PC-9 (cell line): ENCODE data around the gene HSF5. TPM values are rescaled to one million over a fixed set of nuclear protein-coding genes. Genes with fewer than 3 reads are reported as not detected.
A peak's percentile ranks its signal among the peaks of the same experiment; 100 is the strongest.

Source experiments
- BruUV-seq: library from RNA; stranded (reverse); fragments of 400-500 nt; replicated peaks from 2 replicates; lab custom pipeline; 2021; lab: Mats Ljungman, UMichigan
- CTCF ChIA-PET: fragments of 300-600 bp; sonication (Branson Sonifier 250); formaldehyde crosslinking; loops from one replicate; lab custom pipeline; 2022; ENCODE audit warnings: antibody characterized with exemption; lab: Charles Lee
- POLR2A ChIA-PET: fragments of 300-600 bp; sonication (Branson Sonifier 250); formaldehyde crosslinking; loops from one replicate; lab custom pipeline; 2022; ENCODE audit warnings: antibody characterized with exemption; ENCODE audit not compliant: unreplicated experiment; lab: Charles Lee
- DNase-seq, 2 experiments: peaks; one replicate each; pipeline versions ENCODE4 v3.0.0 to v3.0.0-alpha.2; 2015 to 2022; ENCODE audit warnings: mixed read lengths in 1 of 2
- H2AFZ ChIP-seq: fragments of 200-600 bp; sonication (generic); 2 replicates; pipeline ENCODE4 v1.8.1; 2017; ENCODE audit warnings: antibody characterized with exemption
- H3F3A ChIP-seq: fragments of 200-600 bp; sonication (generic); 2 replicates; pipeline ENCODE4 v1.8.1; 2017; ENCODE audit warnings: antibody characterized with exemption, mild to moderate bottlenecking, low read depth; ENCODE audit not compliant: insufficient read depth
- H3K27ac ChIP-seq: fragments of 200-600 bp; sonication (generic); 2 replicates; pipeline ENCODE4 v1.6.1; 2016; ENCODE audit warnings: mixed run types
- H3K27me3 ChIP-seq: fragments of 200-600 bp; sonication (generic); 2 replicates; pipeline ENCODE4 v1.6.1; 2016; ENCODE audit warnings: low read depth, mixed run types; ENCODE audit not compliant: insufficient read depth
- H3K36me3 ChIP-seq: fragments of 200-600 bp; sonication (generic); 2 replicates; pipeline ENCODE4 v1.6.1; 2016; ENCODE audit warnings: low read depth, mixed run types
- H3K4me1 ChIP-seq: fragments of 200-600 bp; sonication (generic); replicated peaks from 2 replicates; pipeline ENCODE4 v1.6.1; 2016; ENCODE audit warnings: mixed run types; ENCODE audit not compliant: insufficient read depth
- H3K4me2 ChIP-seq: fragments of 200-600 bp; sonication (generic); 2 replicates; pipeline ENCODE4 v1.6.1; 2017; ENCODE audit warnings: mixed run types
- H3K4me3 ChIP-seq: fragments of 200-600 bp; sonication (generic); 2 replicates; pipeline ENCODE4 v1.6.1; 2016; ENCODE audit warnings: mixed run types
- H3K79me2 ChIP-seq: fragments of 200-600 bp; sonication (generic); 2 replicates; pipeline ENCODE4 v1.6.1; 2017; ENCODE audit warnings: low read depth, mixed run types
- H3K9me2 ChIP-seq: fragments of 200-600 bp; sonication (generic); 2 replicates; pipeline ENCODE4 v1.8.1; 2017; ENCODE audit warnings: mild to moderate bottlenecking; ENCODE audit not compliant: insufficient read depth
- H3K9me3 ChIP-seq: fragments of 200-600 bp; sonication (generic); 2 replicates; pipeline ENCODE4 v1.8.1; 2016; ENCODE audit warnings: low read depth; ENCODE audit not compliant: insufficient read depth
- H4K20me1 ChIP-seq: fragments of 200-600 bp; sonication (generic); 2 replicates; pipeline ENCODE4 v1.8.1; 2017; ENCODE audit not compliant: insufficient read depth
- CTCF ChIP-seq: fragments of 200-600 bp; sonication (generic); conservative IDR thresholded peaks from 2 replicates; pipeline ENCODE4 v1.6.1; 2017; ENCODE audit warnings: mixed run types, antibody characterized with exemption, mild to moderate bottlenecking, moderate library complexity
- EZH2 ChIP-seq: fragments of 200-600 bp; sonication (generic); IDR thresholded peaks from 2 replicates; pipeline ENCODE4 v1.8.0; 2017; ENCODE audit warnings: antibody characterized with exemption, low read depth
- intact Hi-C: fragments of 100-400 bp; cut with micrococcal nuclease; formaldehyde crosslinking; loops from one replicate; pipeline ENCODE4 v1.10.0; 2022; ENCODE audit not compliant: unreplicated experiment
- total RNA-seq: library from RNA; stranded (reverse); gene quantifications from 2 replicates; pipeline ENCODE4 v1.2.3, GENCODE V29; 2021

HSF5 gene
- total RNA-seq, 1 experiment from 2014 or later, result not detected

GRCh38 chr17:58417300-58418092 is 70.7 kb downstream of the HSF5 start, which contains the start of gene RNF43:
TSS of gene RNF43 (minus strand) at chr17:58417534. CDS start at chr17:58415577, 1,957 bp downstream.
- CTCF ChIA-PET, result interaction anchor here (0.6 to 2.5 kb wide), 8 partner anchors 30 to 403 kb away, joined by 3 to 28 read pairs (median 6); partner anchors contain the start of gene SUPT4H1
- Histone ChIP-seq H3K4me3 (peak within 1 kb of the TSS; percentile 30; the same call in 1 of the 2 replicates), H3K4me2 (peak within 1 kb of the TSS; percentile 65), H3K79me2 (no peaks in the 10 kb centered on the region), H3K4me1 (peaks cover 28% of the 10 kb centered on the region), H3F3A (peaks cover 7% of the 10 kb centered on the region; the same call in 1 of the 2 replicates), H3K9me3 (no peaks in the 10 kb centered on the region), H2AFZ (peak within 1 kb of the TSS; percentile 39; the same call in 1 of the 2 replicates), H4K20me1 (no peaks in the 10 kb centered on the region), H3K36me3 (no peaks in the 10 kb centered on the region), H3K9me2 (no peaks in the 10 kb centered on the region), H3K27me3 (peaks cover 28% of the 10 kb centered on the region), H3K27ac (peak within 1 kb of the TSS; percentile 27; the same call in 1 of the 2 replicates)
- POLR2A ChIA-PET, result interaction anchor here (0.5 to 1.1 kb wide), 6 partner anchors 39 to 1548 kb away, joined by 3 to 28 read pairs (median 8); partner anchors contain the start of gene SUPT4H1
- TF ChIP-seq CTCF, result peak; percentile 95
- no peak for TF ChIP-seq EZH2
- no TSS peak for BruUV-seq
- intact Hi-C loops, result loop anchor here (1.0 to 10.0 kb wide), 5 partner anchors 27 to 203 kb away; partner anchors contain the start of genes MKS1 and SUPT4H1
- peak; percentile 92 to 95 for DNase-seq

GRCh38 chr17:58416937-58417299 is 71.3 kb downstream of the HSF5 start:
- H3K9me3 ChIP-seq, result no peaks in the 10 kb centered on the region
- no peak for DNase-seq
- H3K4me1 ChIP-seq, result peaks cover 31% of the 10 kb centered on the region
- no peaks in the 10 kb centered on the region for H3K36me3 ChIP-seq
- peak overlapping the region; percentile 65 for H3K4me2 ChIP-seq
- H3K27ac ChIP-seq, result peak overlapping the region; percentile 27; the same call in 1 of the 2 replicates
- peak overlapping the region; percentile 39; the same call in 1 of the 2 replicates for H2AFZ ChIP-seq
- ChIA-PET CTCF (interaction anchor here (1.2 to 2.5 kb wide), 2 partner anchors 65 to 100 kb away, joined by 20 to 28 read pairs; partner anchors contain the start of gene SUPT4H1), POLR2A (interaction anchor here (0.5 to 1.1 kb wide), 4 partner anchors 65 to 1653 kb away, joined by 3 to 28 read pairs (median 5); partner anchors contain the start of gene SUPT4H1)
- TSS peak; percentile 59 for BruUV-seq
- H3K79me2 ChIP-seq, result no peaks in the 10 kb centered on the region
- H3K9me2 ChIP-seq, result no peaks in the 10 kb centered on the region
- peak overlapping the region; percentile 30; the same call in 1 of the 2 replicates for H3K4me3 ChIP-seq
- peaks cover 22% of the 10 kb centered on the region for H3K27me3 ChIP-seq
- TF ChIP-seq CTCF (no peak), EZH2 (no peak)
- intact Hi-C loops, result loop anchor here (1.0 to 10.0 kb wide), 5 partner anchors 26 to 202 kb away; partner anchors contain the start of genes MKS1 and SUPT4H1
- peaks cover 7% of the 10 kb centered on the region; the same call in 1 of the 2 replicates for H3F3A ChIP-seq
- no peaks in the 10 kb centered on the region for H4K20me1 ChIP-seq

GRCh38 chr17:58416396-58416795 is 71.8 kb downstream of the HSF5 start:
- Histone ChIP-seq H3K4me2 (peak overlapping the region; percentile 65; the same call in 1 of the 2 replicates), H2AFZ (no peak overlapping the region), H3K36me3 (no peaks in the 10 kb centered on the region), H3K27me3 (peaks cover 19% of the 10 kb centered on the region), H3K4me3 (no peak overlapping the region), H3K4me1 (peaks cover 36% of the 10 kb centered on the region), H3K9me3 (no peaks in the 10 kb centered on the region), H3F3A (peaks cover 7% of the 10 kb centered on the region; the same call in 1 of the 2 replicates), H3K9me2 (no peaks in the 10 kb centered on the region), H3K27ac (no peak overlapping the region), H3K79me2 (no peaks in the 10 kb centered on the region), H4K20me1 (no peaks in the 10 kb centered on the region)
- DNase-seq, result no peak
- ChIA-PET POLR2A (interaction anchor here (0.6 kb wide), 1 partner anchor 1653 kb away, joined by 3 read pairs; no protein-coding TSS in a partner anchor), CTCF (interaction anchor here (2.5 kb wide), 1 partner anchor 99 kb away, joined by 28 read pairs; no protein-coding TSS in a partner anchor)
- TF ChIP-seq EZH2 (no peak), CTCF (no peak)
- no TSS peak for BruUV-seq
- intact Hi-C loops, result loop anchor here (2.0 to 10.0 kb wide), 2 partner anchors 26 to 202 kb away; partner anchors contain the start of gene MKS1
